NCI-H1436 treated with DMSO at 0.1 percent for 48 hours (cell line): ENCODE measurements around the gene MAGEA10.
"Not testable (repeated sequence)": the region's sequence is repeated elsewhere in the genome, so short reads cannot be mapped to it uniquely, and the experiment has no call there.

ENCODE experiments used
- DNase-seq: peaks from one replicate; lab custom pipeline; 2025; lab: John Stamatoyannopoulos, UW

MAGEA10 gene

GRCh38 chrX:152138388-152138784, at the start of gene MAGEA10:
Gene MAGEA10 (minus strand): TSS chrX:152138577. CDS start chrX:152135620, 2,957 bp downstream.
- no peak for DNase-seq

- DNase-seq, result no peak
Observed at GRCh38 chrX:152177497-152178269, 39.3 kb upstream of the MAGEA10 start.

GRCh38 chrX:152177052-152177451, 38.7 kb upstream of the MAGEA10 start:
- no peak for DNase-seq

- DNase-seq, result not testable (repeated sequence)
Observed at GRCh38 chrX:152175892-152176291, 37.5 kb upstream of the MAGEA10 start.

GRCh38 chrX:152173923-152174322, 35.5 kb upstream of the MAGEA10 start:
- DNase-seq, result not testable (repeated sequence)

GRCh38 chrX:152170621-152171020, 32.2 kb upstream of the MAGEA10 start:
- DNase-seq, result no peak

GRCh38 chrX:152165033-152165743, 26.8 kb upstream of the MAGEA10 start:
- no peak for DNase-seq

- DNase-seq, result no peak
Observed at GRCh38 chrX:152157042-152157441, 18.7 kb upstream of the MAGEA10 start.

GRCh38 chrX:152155766-152156310, 17.5 kb upstream of the MAGEA10 start:
- no peak for DNase-seq

GRCh38 chrX:152154050-152154449, 15.7 kb upstream of the MAGEA10 start:
- DNase-seq, result no peak

- no peak for DNase-seq
Observed at GRCh38 chrX:152151256-152151655, 12.9 kb upstream of the MAGEA10 start.

GRCh38 chrX:152149648-152150047, 11.3 kb upstream of the MAGEA10 start:
- no peak for DNase-seq

- no peak for DNase-seq
Observed at GRCh38 chrX:152139589-152139988, 1.2 kb upstream of the MAGEA10 start.

GRCh38 chrX:152137771-152138387, 498 bp downstream of the MAGEA10 start:
- no peak for DNase-seq

- no peak for DNase-seq
Observed at GRCh38 chrX:152136312-152136711, 2.1 kb downstream of the MAGEA10 start.

- DNase-seq, result no peak
Observed at GRCh38 chrX:152131525-152131924, 6.9 kb downstream of the MAGEA10 start.

- DNase-seq, result not testable (repeated sequence)
Observed at GRCh38 chrX:152129069-152129844, 9.1 kb downstream of the MAGEA10 start.

GRCh38 chrX:152117305-152117704, 21.1 kb downstream of the MAGEA10 start:
- no peak for DNase-seq

GRCh38 chrX:152108527-152108926, 29.9 kb downstream of the MAGEA10 start:
- DNase-seq, result no peak

GRCh38 chrX:152103866-152104265, 34.5 kb downstream of the MAGEA10 start:
- no peak for DNase-seq

GRCh38 chrX:152086141-152086540, 52.2 kb downstream of the MAGEA10 start:
- no peak for DNase-seq
